ENCODE results near the gene LHFPL3. TPM values are rescaled to one million over a fixed set of nuclear protein-coding genes. Genes with fewer than 3 reads are reported as not detected.

Gene LHFPL3
- total RNA-seq, 2 experiments from 2014 or later, result not detected

DNA sequence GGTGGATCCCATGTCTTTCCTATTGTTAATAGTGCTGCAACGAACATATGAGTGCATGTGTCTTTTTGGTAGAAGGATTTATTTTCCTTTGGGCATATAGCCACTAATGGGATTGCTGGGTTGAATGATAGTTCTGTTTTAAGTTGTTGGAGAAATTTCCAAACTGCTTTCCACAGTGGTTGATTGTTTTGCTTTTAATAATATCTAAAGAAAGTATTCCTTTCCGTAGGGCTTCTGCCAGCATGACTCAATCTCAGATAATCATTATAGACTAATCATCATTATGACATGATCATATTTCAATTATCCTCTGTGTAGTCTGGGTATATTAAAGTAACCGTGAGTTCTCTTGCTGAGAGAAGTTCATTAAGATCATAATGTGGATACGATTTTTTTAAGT, 575.4 kb downstream of the LHFPL3 start:
- ChIA-PET POLR2A (no interaction called here), CTCF (ENCODE audit: unreplicated experiment) (no interaction called here)
- Histone ChIP-seq H3K9me2 (ENCODE audit: insufficient read depth, low read length) (no peaks in the 10 kb centered on the region), H2AFZ (ENCODE audit: low read length) (no peak overlapping the region), H3K4me1 (ENCODE audit: insufficient read depth, low read length, poor library complexity, severe bottlenecking) (no peaks in the 10 kb centered on the region), H3K4me2 (ENCODE audit: low read length) (no peak overlapping the region), H3K27ac (ENCODE audit: low read depth, low read length, poor library complexity, severe bottlenecking) (no peak overlapping the region), H4K20me1 (ENCODE audit: insufficient read depth, low read length) (no peaks in the 10 kb centered on the region), H3K36me3 (ENCODE audit: insufficient read depth, low read length) (no peaks in the 10 kb centered on the region), H3K4me3 (ENCODE audit: low read depth, low read length, poor library complexity, severe bottlenecking) (no peak overlapping the region), H3K9me3 (ENCODE audit: low read length) (no peaks in the 10 kb centered on the region), H3K79me2 (ENCODE audit: insufficient read depth, low read depth, low read length) (no peaks in the 10 kb centered on the region)
- intact Hi-C loops (cut with micrococcal nuclease; ENCODE audit: unreplicated experiment), result no loop called here
- no peak for DNase-seq (ENCODE audit: low spot score)
- no TSS peak for BruUV-seq (replicated peaks)
- TF ChIP-seq EZH2phosphoT487 (IDR thresholded peaks at IDR 0.05; ENCODE audit: borderline replicate concordance, low read depth, low read length), result no peak
- no peak for TF ChIP-seq CTCF (conservative IDR thresholded peaks at IDR 0.05; ENCODE audit: low read length)

DNA sequence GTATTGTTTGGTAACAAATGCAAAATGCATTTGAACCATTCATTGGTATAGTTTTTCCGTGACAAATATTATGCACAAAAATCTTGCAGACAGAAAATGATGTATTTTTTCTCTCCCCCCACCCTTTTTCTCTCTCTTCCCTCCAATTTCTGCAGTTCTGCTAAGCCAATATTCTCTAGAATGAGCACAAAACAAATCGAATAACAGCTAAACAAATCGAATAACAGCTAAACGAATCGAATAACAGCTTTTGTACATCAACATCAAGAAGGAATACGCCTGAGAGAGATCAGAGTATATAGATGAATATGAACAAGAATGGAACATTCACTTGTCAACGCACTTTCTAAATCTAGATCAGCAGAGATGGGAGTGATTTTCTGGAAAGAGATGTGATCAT, 577.6 kb downstream of the LHFPL3 start:
- Histone ChIP-seq H3K4me3 (ENCODE audit: low read depth, low read length, poor library complexity, severe bottlenecking) (no peak overlapping the region), H3K79me2 (ENCODE audit: insufficient read depth, low read depth, low read length) (no peaks in the 10 kb centered on the region), H3K27ac (ENCODE audit: low read depth, low read length, poor library complexity, severe bottlenecking) (no peak overlapping the region), H2AFZ (ENCODE audit: low read length) (no peak overlapping the region), H3K4me2 (ENCODE audit: low read length) (no peak overlapping the region), H3K9me2 (ENCODE audit: insufficient read depth, low read length) (no peaks in the 10 kb centered on the region), H4K20me1 (ENCODE audit: insufficient read depth, low read length) (no peaks in the 10 kb centered on the region), H3K4me1 (ENCODE audit: insufficient read depth, low read length, poor library complexity, severe bottlenecking) (no peaks in the 10 kb centered on the region), H3K9me3 (ENCODE audit: low read length) (no peaks in the 10 kb centered on the region), H3K36me3 (ENCODE audit: insufficient read depth, low read length) (no peaks in the 10 kb centered on the region)
- ChIA-PET CTCF (ENCODE audit: unreplicated experiment) (no interaction called here), POLR2A (interaction anchor here (0.9 kb wide), 1 partner anchor 16 kb away, joined by 4 read pairs; no protein-coding TSS in a partner anchor)
- BruUV-seq (replicated peaks), result no TSS peak
- TF ChIP-seq CTCF (conservative IDR thresholded peaks at IDR 0.05; ENCODE audit: low read length), result no peak
- no peak for TF ChIP-seq EZH2phosphoT487 (IDR thresholded peaks at IDR 0.05; ENCODE audit: borderline replicate concordance, low read depth, low read length)
- DNase-seq (ENCODE audit: low spot score), result no peak
- intact Hi-C loops (cut with micrococcal nuclease; ENCODE audit: unreplicated experiment), result no loop called here

DNA sequence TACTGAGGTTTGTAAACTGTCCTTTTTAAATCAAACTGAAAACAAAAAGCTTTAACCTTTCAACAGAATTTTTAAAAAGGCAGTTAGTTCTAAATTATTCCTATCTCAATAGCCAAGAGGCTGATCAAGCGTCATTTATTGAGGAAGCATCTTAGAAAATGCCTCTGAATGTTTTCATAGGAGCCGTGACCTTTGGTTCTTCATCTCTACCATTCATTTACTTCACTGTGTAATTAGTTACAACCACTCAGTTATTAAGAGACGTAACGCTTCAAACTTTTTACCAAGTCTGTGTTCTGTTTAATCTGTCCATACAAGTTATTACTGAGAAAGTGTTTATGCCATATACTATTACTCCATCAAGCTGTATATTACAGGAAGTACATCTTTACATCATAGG, 578.2 kb downstream of the LHFPL3 start:
- H3K9me3 ChIP-seq (ENCODE audit: low read length), result no peaks in the 10 kb centered on the region
- BruUV-seq (replicated peaks), result no TSS peak
- no peak overlapping the region for H3K27ac ChIP-seq (ENCODE audit: low read depth, low read length, poor library complexity, severe bottlenecking)
- no peaks in the 10 kb centered on the region for H4K20me1 ChIP-seq (ENCODE audit: insufficient read depth, low read length)
- CTCF ChIA-PET (ENCODE audit: unreplicated experiment), result no interaction called here
- POLR2A ChIA-PET, result interaction anchor here (0.9 kb wide), 1 partner anchor 16 kb away, joined by 4 read pairs; no protein-coding TSS in a partner anchor
- H3K9me2 ChIP-seq (ENCODE audit: insufficient read depth, low read length), result no peaks in the 10 kb centered on the region
- intact Hi-C loops (cut with micrococcal nuclease; ENCODE audit: unreplicated experiment), result no loop called here
- H3K36me3 ChIP-seq (ENCODE audit: insufficient read depth, low read length), result no peaks in the 10 kb centered on the region
- H3K4me1 ChIP-seq (ENCODE audit: insufficient read depth, low read length, poor library complexity, severe bottlenecking), result no peaks in the 10 kb centered on the region
- no peak for TF ChIP-seq CTCF (conservative IDR thresholded peaks at IDR 0.05; ENCODE audit: low read length)
- TF ChIP-seq EZH2phosphoT487 (IDR thresholded peaks at IDR 0.05; ENCODE audit: borderline replicate concordance, low read depth, low read length), result no peak
- H3K4me2 ChIP-seq (ENCODE audit: low read length), result no peak overlapping the region
- no peak for DNase-seq (ENCODE audit: low spot score)
- no peak overlapping the region for H3K4me3 ChIP-seq (ENCODE audit: low read depth, low read length, poor library complexity, severe bottlenecking)
- H2AFZ ChIP-seq (ENCODE audit: low read length), result no peak overlapping the region
- H3K79me2 ChIP-seq (ENCODE audit: insufficient read depth, low read depth, low read length), result no peaks in the 10 kb centered on the region

Data from OCI-LY7 (cell line).